H1 (cell line): Measurements from ENCODE around the gene AGBL1. TPM values are rescaled to one million over a fixed set of nuclear protein-coding genes. Genes with fewer than 3 reads are reported as not detected.

Source experiments
- SIN3A ChIP-seq, 2 experiments: IDR thresholded peaks in 1 of 2; conservative IDR thresholded peaks in 1 of 2; 2 replicates each; pipeline ENCODE4 v1.6.1; 2011 to 2012; ENCODE audit warnings: low read length in 2 of 2, improper control_type of control experiment in 1 of 2, low read depth in 1 of 2, mild to moderate bottlenecking in 1 of 2
- polyA plus RNA-seq, 7 experiments: library from polyadenylated mRNA; depleted of rRNA in 3 of 7; stranded (reverse) in 5 of 7; unstranded in 2 of 7; fragments of >200 nt in 5 of 7; fragments of 200-250 nt in 2 of 7; gene quantifications; 1 replicate in 5 of 7; 2 replicates in 1 of 7; 4 replicates in 1 of 7; pipeline versions ENCODE4 v1.2.1 to v1.2.3, GENCODE V29; 2011 to 2013; ENCODE audit warnings: missing spikeins in 2 of 7, mixed read lengths in 2 of 7
- total RNA-seq: library from RNA; stranded (reverse); fragmentation: NEBNext Ultra II Directional; extraction: Animal tissue kit (Norgen Biotek cat#: 25700); gene quantifications from 2 replicates; pipeline ENCODE4 v1.2.1, GENCODE V29; 2021

The AGBL1 gene
- total and polyA plus RNA-seq, 2 of the 8 experiments (the other 6 are each of a cell fraction or from before 2014, with no cell fraction given), result not detected

GRCh38 chr15:86725628-86726027 lies 646.0 kb downstream of the AGBL1 start (continued):
- TF ChIP-seq SIN3A (conservative IDR thresholded peaks at IDR 0.05 in 1 of 2, IDR thresholded peaks at IDR 0.05 in 1 of 2; ENCODE audit: low read depth in 1 of 2, low read length in 2 of 2), result no peak
